Epithelial cell of proximal tubule (primary cell): Measurements from ENCODE around the gene PTRH2. TPM values are rescaled to one million over a fixed set of nuclear protein-coding genes. Genes with fewer than 3 reads are reported as not detected.
"Not testable (repeated sequence)": the region's sequence is repeated elsewhere in the genome, so short reads cannot be mapped to it uniquely, and the experiment has no call there.

ENCODE experiments used
- DNase-seq: peaks from one replicate; pipeline ENCODE4 v3.0.0-alpha.2; 2011; ENCODE audit warnings: low read depth
- H3K4me3 ChIP-seq: 2 replicates; pipeline ENCODE4 v1.5.1; 2011; ENCODE audit warnings: low read depth, mild to moderate bottlenecking, low read length
- CTCF ChIP-seq: conservative IDR thresholded peaks from 2 replicates; pipeline ENCODE4 v1.5.1; 2012; ENCODE audit warnings: low read depth, mild to moderate bottlenecking, low read length
- total RNA-seq: library from RNA; depleted of rRNA; stranded (reverse); fragments of >200 nt; gene quantifications from 2 replicates; pipeline ENCODE4 v1.2.3, GENCODE V29; 2015

PTRH2 gene
- total RNA-seq: 44.4 and 44.6 TPM in 2 replicates

GRCh38 chr17:59707149-59707970, at the start of gene PTRH2, which contains the start of gene VMP1:
TSS of gene PTRH2 (minus strand) at chr17:59707430. CDS start at chr17:59697978, 9,452 bp downstream.
TSS of gene VMP1 (plus strand) at chr17:59707654. CDS start at chr17:59731447, 23,793 bp downstream.
- H3K4me3 ChIP-seq: peak within 1 kb of the TSS; percentile 94
- no peak for TF ChIP-seq CTCF
- peak; percentile 97 for DNase-seq

GRCh38 chr17:59756236-59756818, 49.1 kb upstream of the PTRH2 start:
- peak; percentile 78 for DNase-seq
- no peak overlapping the region for H3K4me3 ChIP-seq
- no peak for TF ChIP-seq CTCF

GRCh38 chr17:59755069-59755468, 47.8 kb upstream of the PTRH2 start:
- DNase-seq, H3K4me3 ChIP-seq: not testable (repeated sequence)

- peak; percentile 74 for DNase-seq
- H3K4me3 ChIP-seq: no peak overlapping the region
- TF ChIP-seq CTCF: no peak
These were observed 47.3 kb upstream of the PTRH2 start for GRCh38 chr17:59754552-59754951.

- peak; percentile 73 for TF ChIP-seq CTCF
- DNase-seq: no peak
- H3K4me3 ChIP-seq: peak overlapping the region; percentile 9
These were observed 46.6 kb upstream of the PTRH2 start for GRCh38 chr17:59753522-59754467.

- no peak for TF ChIP-seq CTCF
- DNase-seq: no peak
- H3K4me3 ChIP-seq: no peak overlapping the region
These were observed 45.7 kb upstream of the PTRH2 start for GRCh38 chr17:59752922-59753321.

GRCh38 chr17:59752446-59752845, 45.2 kb upstream of the PTRH2 start:
- H3K4me3 ChIP-seq: no peak overlapping the region
- DNase-seq: no peak
- TF ChIP-seq CTCF: no peak
